Measurements from ENCODE around the gene FUT8.

Gene FUT8

GRCh38 chr14:65558363-65558762, 145.8 kb downstream of the FUT8 start:
- DNase-seq (ENCODE audit: low read depth) = no peak

- DNase-seq (ENCODE audit: low read depth) = no peak
Measured at GRCh38 chr14:65560340-65561027, 148.0 kb downstream of the FUT8 start.

DNA sequence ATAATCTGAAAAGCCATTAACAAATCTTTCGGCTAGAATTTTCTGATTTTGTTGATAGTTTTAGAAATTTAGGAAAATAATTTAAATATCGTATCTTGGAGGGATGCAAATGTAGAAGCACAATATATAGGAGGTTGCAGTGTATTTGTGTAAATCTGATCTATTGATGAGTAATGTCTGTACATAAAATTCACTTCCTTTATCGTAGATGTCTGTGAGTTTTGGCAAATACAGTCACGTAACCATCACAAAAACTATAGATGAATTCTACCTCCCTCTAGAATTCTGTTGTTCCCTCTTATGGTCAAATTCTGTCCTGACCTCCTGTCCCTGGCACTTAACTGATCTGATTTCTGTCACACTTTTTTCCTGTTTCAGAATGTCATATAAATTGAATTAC, 151.8 kb downstream of the FUT8 start:
- DNase-seq (ENCODE audit: low read depth) = no peak

DNA sequence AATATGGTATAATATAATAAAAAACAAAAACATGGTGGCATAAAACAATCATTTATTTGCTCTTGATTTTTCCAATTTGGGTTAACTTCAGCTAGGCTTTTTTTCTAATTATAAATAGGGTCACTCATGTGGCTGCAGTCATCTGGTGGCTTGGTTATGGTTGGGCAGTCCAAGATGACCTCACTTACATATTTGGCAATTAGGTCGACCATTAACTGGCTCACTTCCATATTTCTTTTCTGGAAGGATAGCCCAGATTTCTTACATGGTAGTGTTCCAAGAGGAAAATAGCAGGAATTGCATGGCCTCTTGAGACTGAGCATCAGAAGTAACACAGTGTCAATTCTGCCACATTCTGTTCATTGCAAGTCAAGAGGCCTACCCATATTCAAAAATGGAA, 153.4 kb downstream of the FUT8 start:
- no peak for DNase-seq (ENCODE audit: low read depth)

DNA sequence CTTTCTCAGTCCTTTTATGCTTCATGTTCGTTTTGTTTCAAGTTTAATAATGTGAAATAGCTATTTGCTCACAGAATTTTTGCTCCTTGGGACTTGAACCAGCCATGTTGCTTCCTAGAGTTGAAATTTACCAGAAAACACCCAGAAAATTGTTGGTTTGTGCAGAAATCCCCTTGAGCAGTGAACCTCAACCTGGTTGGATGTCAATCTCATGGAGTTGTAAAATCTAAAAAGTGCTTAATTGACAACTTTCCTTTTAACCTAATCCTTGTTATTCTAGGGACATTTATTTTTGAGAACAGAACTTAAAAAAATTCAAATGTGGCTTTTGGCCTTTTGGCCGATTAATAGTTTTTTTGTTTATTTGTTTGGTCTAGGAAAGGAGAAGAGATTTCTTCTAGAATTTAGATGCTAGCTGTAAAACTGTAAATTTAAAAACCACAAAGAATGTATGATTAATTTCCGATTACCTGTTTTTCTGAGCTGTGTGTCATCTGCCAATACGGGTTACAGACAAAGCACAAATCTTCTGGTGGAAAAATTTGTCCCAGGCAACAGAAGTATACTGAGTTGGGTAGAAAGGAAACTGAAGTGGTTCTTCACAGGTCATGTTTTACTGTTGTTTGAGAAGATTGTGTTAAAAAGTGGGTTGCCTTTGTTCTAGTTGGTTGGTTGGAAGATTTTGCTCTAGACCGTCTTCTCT, 154.4 kb downstream of the FUT8 start:
- DNase-seq (ENCODE audit: low read depth) = no peak

- DNase-seq (ENCODE audit: low read depth) = no peak
Measured at GRCh38 chr14:65574611-65575010, 162.1 kb downstream of the FUT8 start.

DNA sequence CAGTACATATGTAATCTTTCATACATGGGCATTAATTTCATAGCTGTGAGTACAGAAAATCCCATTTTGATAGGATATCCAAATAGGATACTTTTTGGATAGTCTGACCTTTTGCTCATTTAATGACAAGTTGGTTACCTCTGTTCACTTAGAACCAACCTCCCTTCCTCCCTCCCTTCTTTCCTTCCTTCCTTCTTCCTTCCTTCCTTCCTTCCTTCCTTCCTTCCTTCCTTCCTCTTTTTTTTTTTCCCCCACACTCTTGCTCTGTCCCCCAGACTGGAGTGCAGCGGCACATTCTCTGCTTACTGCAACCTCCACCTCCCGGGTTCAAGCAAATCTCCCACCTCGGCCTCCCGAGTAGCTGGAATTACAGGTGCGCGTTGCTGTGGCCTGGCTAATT, 162.9 kb downstream of the FUT8 start:
- no peak for DNase-seq (ENCODE audit: low read depth)

GRCh38 chr14:65580973-65581372, 168.4 kb downstream of the FUT8 start:
- no peak for DNase-seq (ENCODE audit: low read depth)

GRCh38 chr14:65581378-65581777, 168.8 kb downstream of the FUT8 start:
- no peak for DNase-seq (ENCODE audit: low read depth)

DNA sequence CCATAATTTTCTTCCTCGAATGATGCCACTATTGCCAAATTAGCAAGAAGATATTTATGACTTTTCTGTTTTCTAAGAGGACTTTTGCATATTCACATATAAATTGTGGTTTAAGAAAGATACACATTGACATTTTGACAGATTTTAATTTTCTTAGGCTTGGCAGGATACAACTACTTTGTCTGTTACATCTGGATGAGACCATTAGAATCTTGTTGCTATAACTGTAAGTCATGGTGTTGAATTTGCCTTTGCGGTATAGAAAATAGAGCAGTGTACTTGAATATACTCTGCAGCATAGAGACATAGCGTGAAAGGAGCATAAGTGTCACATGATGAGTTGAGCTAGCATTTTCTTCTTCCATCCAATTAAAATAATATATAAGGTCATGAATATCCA, 169.3 kb downstream of the FUT8 start:
- no peak for DNase-seq (ENCODE audit: low read depth)

GRCh38 chr14:65585216-65585615, 172.7 kb downstream of the FUT8 start:
- DNase-seq (ENCODE audit: low read depth) = no peak

DNA sequence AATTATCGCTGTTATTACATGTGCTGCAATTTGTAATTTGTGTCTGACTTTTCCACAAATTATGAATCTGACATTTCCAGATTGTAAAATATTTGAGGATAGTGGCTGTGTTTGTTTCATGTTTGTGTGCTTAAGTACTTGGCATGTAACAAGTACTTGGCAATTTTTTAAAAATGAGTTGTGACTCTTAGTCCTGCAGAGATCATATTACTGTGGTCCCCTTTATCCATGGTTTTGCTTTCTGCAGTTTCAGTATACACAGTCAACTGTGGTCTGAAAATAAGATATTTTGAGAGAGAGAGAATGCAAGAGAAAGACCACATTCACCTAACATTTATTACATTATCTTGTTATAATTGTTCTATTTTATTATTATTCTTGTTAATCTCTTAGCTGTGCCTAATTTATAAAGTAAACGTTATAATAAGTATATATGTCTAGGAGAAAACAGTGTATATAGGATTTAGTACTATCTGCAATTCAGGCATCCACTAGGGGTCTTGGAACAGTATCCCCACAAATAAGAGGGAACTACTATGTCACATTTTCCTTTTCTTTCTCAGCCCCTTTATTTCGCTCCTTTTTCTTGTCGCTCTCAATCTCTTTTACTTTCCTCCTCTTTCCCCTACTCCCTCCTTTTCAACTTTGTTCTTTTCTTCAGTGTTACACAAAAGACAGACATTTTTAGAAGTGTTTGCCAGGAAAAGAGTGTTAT, 176.1 kb downstream of the FUT8 start:
- no peak for DNase-seq (ENCODE audit: low read depth)

DNA sequence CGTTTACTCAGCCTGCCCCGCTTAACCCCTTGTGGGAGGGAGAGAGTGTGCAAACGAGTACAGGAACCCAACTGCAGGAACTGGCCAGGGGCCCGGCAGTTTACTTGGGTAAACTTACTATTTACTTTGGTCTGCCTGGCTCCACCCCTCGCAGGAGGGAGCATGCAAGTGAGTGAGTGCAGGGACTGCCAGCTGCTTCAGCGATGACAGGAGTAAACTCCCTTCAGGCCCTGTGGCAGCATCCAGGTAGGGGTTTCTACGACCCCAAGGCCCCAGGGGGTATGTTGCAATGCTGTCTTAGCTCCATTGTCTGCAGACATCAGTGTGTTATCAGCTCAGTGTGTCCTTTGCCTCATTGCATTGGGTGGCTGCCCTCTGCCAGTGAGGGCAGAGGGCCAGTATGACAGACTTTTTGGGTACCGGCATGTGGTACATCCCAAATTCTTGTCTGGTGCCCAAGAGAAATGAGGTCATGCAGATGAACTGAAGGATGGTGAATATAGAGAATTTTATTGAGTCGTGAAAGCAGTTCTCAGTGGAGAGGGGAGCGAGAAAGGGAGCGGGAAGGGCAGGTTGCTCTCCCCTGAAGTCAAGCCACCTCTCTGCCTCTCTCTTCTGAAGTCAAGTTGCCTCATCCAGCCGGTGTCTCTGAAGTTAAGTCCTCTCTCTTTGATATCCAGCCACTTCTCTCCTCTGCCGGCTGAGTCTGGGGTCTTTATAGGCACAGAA, 181.8 kb downstream of the FUT8 start:
- no peak for DNase-seq (ENCODE audit: low read depth)

DNA sequence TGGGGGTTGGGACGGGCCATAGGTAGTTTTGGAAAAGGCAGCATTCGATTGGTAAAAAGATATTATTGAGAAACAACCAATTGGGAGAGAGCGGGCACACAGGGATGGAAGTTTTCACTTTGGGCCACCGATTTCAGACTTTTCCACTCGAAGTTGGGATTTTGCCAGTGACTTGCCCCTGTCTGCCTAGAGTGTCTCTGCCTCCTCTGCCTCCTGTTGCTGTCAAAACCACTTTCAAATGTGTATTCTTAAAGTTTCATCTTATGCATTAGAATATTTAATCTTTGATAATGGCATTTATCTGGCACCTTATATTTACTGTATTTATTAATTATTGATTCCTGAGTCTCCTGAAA, 182.3 kb downstream of the FUT8 start:
- no peak for DNase-seq (ENCODE audit: low read depth)

- DNase-seq (ENCODE audit: low read depth) = no peak
Measured at GRCh38 chr14:65599375-65599774, 186.8 kb downstream of the FUT8 start.

- DNase-seq (ENCODE audit: low read depth) = no peak
Measured at GRCh38 chr14:65600742-65601141, 188.2 kb downstream of the FUT8 start.

- DNase-seq (ENCODE audit: low read depth) = no peak
Measured at GRCh38 chr14:65604535-65604934, 192.0 kb downstream of the FUT8 start.

GRCh38 chr14:65604936-65605335, 192.4 kb downstream of the FUT8 start:
- DNase-seq (ENCODE audit: low read depth) = no peak

DNA sequence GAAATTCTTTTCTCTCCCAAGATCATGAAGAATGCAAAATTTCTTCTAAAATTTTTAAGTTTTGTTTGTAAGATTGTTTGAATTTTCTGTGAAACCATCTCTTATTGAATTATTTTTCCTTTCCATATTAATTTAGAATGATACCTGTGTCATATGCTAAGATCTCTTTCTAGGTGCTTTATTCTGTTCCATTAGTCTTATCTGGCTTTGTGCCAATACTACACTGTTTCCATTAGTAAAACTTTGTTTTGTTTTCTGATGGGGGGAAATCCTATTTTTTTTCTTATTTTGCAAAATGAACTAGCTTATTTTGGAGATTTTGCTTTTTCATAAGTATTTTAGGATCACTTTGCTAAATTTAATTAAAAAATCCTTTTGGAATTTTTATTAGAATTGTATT, 193.9 kb downstream of the FUT8 start:
- no peak for DNase-seq (ENCODE audit: low read depth)

- no peak for DNase-seq (ENCODE audit: low read depth)
Measured at GRCh38 chr14:65613131-65613650, 200.7 kb downstream of the FUT8 start.

GRCh38 chr14:65618996-65619395, 206.5 kb downstream of the FUT8 start:
- no peak for DNase-seq (ENCODE audit: low read depth)

DNA sequence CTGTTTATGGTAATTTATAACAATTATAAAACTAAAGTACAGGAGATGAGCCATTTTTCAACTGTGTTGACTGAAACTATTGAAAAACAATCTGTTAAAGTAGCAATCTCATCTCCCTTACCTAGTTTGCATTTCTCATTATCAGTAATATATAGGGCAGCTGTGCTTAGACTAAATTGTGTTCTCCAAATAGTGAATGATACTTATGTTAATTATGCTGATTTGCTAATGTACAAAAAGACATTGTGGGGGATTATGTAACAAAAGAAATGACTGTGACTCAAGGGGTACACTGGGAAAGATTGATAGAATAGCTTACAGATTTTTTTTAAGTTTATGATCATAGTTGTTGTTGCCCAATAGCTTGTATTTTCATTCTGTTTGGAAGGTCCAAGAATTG, 207.7 kb downstream of the FUT8 start:
- DNase-seq (ENCODE audit: low read depth) = no peak

- DNase-seq (ENCODE audit: low read depth) = no peak
Measured at GRCh38 chr14:65622703-65623102, 210.2 kb downstream of the FUT8 start.

Data from stimulated activated CD8-positive, alpha-beta memory T cell treated with anti-CD3 and anti-CD28 coated beads, Interleukin-12 subunit alpha, Interleukin-12 subunit beta, amount 100 ng/mL, for 1 hour (primary cell).